Endothelial cell of umbilical vein (primary cell): Measurements from ENCODE around the gene CDK10. TPM values are rescaled to one million over a fixed set of nuclear protein-coding genes. Genes with fewer than 3 reads are reported as not detected.

Experiments
- BruUV-seq: library from RNA; stranded (reverse); fragments of 400-500 nt; replicated peaks from 2 replicates; lab custom pipeline; 2021; lab: Mats Ljungman, UMichigan
- CTCF ChIA-PET: fragments of 300-600, 350-600 bp; sonication (Branson Sonifier 250); formaldehyde crosslinking; loops from one replicate; lab custom pipeline; 2021; ENCODE audit warnings: antibody characterized with exemption, inconsistent platforms; lab: Charles Lee
- POLR2A ChIA-PET: fragments of 300-600, 350-600 bp; sonication (Branson Sonifier 250); formaldehyde crosslinking; loops from one replicate; lab custom pipeline; 2021; ENCODE audit warnings: antibody characterized with exemption, inconsistent platforms; lab: Charles Lee
- DNase-seq: peaks from one replicate; pipeline ENCODE4 v3.0.0-alpha.2; 2011; ENCODE audit warnings: low read depth, low spot score
- FAIRE-seq: peaks from 2 replicates; lab custom pipeline; 2011; peaks lifted over from hg19 to GRCh38; lab: Jason Lieb, UNC
- H2AFZ ChIP-seq: 2 replicates; pipeline ENCODE4 v1.6.0; 2012; ENCODE audit warnings: low read depth, low read length, control low read depth, inconsistent platforms
- H3K27ac ChIP-seq: 2 replicates; pipeline ENCODE4 v1.5.1; 2011; ENCODE audit warnings: low read depth, mild to moderate bottlenecking, control low read depth, low read length, moderate library complexity; ENCODE audit not compliant: insufficient read depth
- H3K27me3 ChIP-seq, 2 experiments: 2 replicates each; pipeline versions ENCODE4 v1.6.0 to v1.6.1; 2011; ENCODE audit warnings: low read length in 2 of 2, mixed read lengths in 1 of 2; ENCODE audit not compliant: control insufficient read depth in 2 of 2, insufficient read depth in 2 of 2
- H3K36me3 ChIP-seq, 2 experiments: 2 replicates in 1 of 2; 3 replicates in 1 of 2; pipeline ENCODE4 v1.5.1; 2011; ENCODE audit warnings: low read length in 2 of 2, mild to moderate bottlenecking in 1 of 2, moderate library complexity in 1 of 2; ENCODE audit not compliant: control insufficient read depth in 2 of 2, insufficient read depth in 2 of 2; ENCODE audit errors: extremely low read depth in 1 of 2
- H3K4me1 ChIP-seq: 3 replicates; pipeline ENCODE4 v1.5.1; 2011; ENCODE audit warnings: mild to moderate bottlenecking, low read length; ENCODE audit not compliant: control insufficient read depth, insufficient read depth; ENCODE audit errors: extremely low read depth
- H3K4me2 ChIP-seq: 2 replicates; pipeline ENCODE4 v1.6.1; 2011; ENCODE audit warnings: low read length, control low read depth, mixed read lengths; ENCODE audit not compliant: insufficient read depth
- H3K4me3 ChIP-seq, 3 experiments: fragments of 200-600 bp in 1 of 3; sonication (generic), shearing (Covaris generic) in 1 of 3; replicated peaks in 1 of 3; 2 replicates each; pipeline ENCODE4 v1.5.1; 2011 to 2016; ENCODE audit warnings: control low read depth in 3 of 3, low read length in 3 of 3, mild to moderate bottlenecking in 2 of 3, inconsistent platforms in 1 of 3, low read depth in 1 of 3, moderate library complexity in 1 of 3; ENCODE audit not compliant: insufficient read depth in 1 of 3
- H3K79me2 ChIP-seq: 2 replicates; pipeline ENCODE4 v1.6.0; 2012; ENCODE audit warnings: low read length, inconsistent platforms; ENCODE audit not compliant: control insufficient read depth, insufficient read depth
- H3K9ac ChIP-seq: replicated peaks from 2 replicates; pipeline ENCODE3; 2011; ENCODE audit warnings: low read length, control low read depth; ENCODE audit not compliant: insufficient read depth; ENCODE audit errors: extremely low read depth
- H3K9me1 ChIP-seq: replicated peaks from 3 replicates; pipeline ENCODE4 v1.6.0; 2011; ENCODE audit warnings: mild to moderate bottlenecking, low read length; ENCODE audit not compliant: control insufficient read depth, insufficient read depth; ENCODE audit errors: extremely low read depth
- H3K9me3 ChIP-seq: replicated peaks from 2 replicates; pipeline ENCODE4 v1.5.1; 2012; ENCODE audit warnings: low read length, inconsistent platforms; ENCODE audit not compliant: control insufficient read depth, insufficient read depth
- H4K20me1 ChIP-seq: replicated peaks from 2 replicates; pipeline ENCODE3; 2011; ENCODE audit warnings: mild to moderate bottlenecking, low read length; ENCODE audit not compliant: control insufficient read depth, insufficient read depth; ENCODE audit errors: extremely low read depth
- EZH2 ChIP-seq: IDR thresholded peaks from 2 replicates; pipeline ENCODE4 v1.6.1; 2012; ENCODE audit warnings: borderline replicate concordance, low read depth, mild to moderate bottlenecking, moderate library complexity, low read length, inconsistent platforms; ENCODE audit not compliant: severe bottlenecking
- FOS ChIP-seq: IDR thresholded peaks from 2 replicates; pipeline ENCODE4 v1.6.1; 2011; ENCODE audit warnings: mild to moderate bottlenecking, low read length, moderate library complexity, borderline replicate concordance; ENCODE audit not compliant: insufficient read depth
- GATA2 ChIP-seq: IDR thresholded peaks from 2 replicates; pipeline ENCODE4 v1.7.0; 2011; ENCODE audit warnings: low read depth, mild to moderate bottlenecking, moderate library complexity, mixed read lengths, low read length; ENCODE audit not compliant: insufficient read length, insufficient read depth
- JUN ChIP-seq: IDR thresholded peaks from 2 replicates; pipeline ENCODE4 v1.6.1; 2011; ENCODE audit warnings: borderline replicate concordance, low read depth; ENCODE audit not compliant: insufficient read length, insufficient read depth
- MYC ChIP-seq: IDR thresholded peaks from one replicate; pipeline ENCODE4 v1.6.1; 2011; ENCODE audit warnings: mild to moderate bottlenecking, low read depth, low read length
- POLR2A ChIP-seq: IDR thresholded peaks from 2 replicates; pipeline ENCODE4 v1.6.1; 2012; ENCODE audit warnings: low read depth, mild to moderate bottlenecking, control low read depth, low read length
- POLR2AphosphoS5 ChIP-seq: IDR thresholded peaks from 2 replicates; pipeline ENCODE4 v1.6.1; 2012; ENCODE audit warnings: low read depth, mild to moderate bottlenecking, control low read depth, low read length, moderate library complexity; ENCODE audit not compliant: insufficient read depth
- dilution Hi-C: fragments of 300-500 bp; cut with MboI; formaldehyde crosslinking; loops from one replicate; pipeline ENCODE4 v1.15.0; 2019; ENCODE audit warnings: low sequenced_read_pairs; ENCODE audit not compliant: extremely low pct_ligation_motif_present
- intact Hi-C: fragments of 100-400 bp; cut with micrococcal nuclease; formaldehyde crosslinking; loops from one replicate; pipeline ENCODE4 v1.10.0; 2022
- polyA plus RNA-seq, 4 experiments: library from polyadenylated mRNA; depleted of rRNA in 3 of 4; stranded (reverse) in 3 of 4; unstranded in 1 of 4; fragments of >200 nt; gene quantifications; 2 replicates each; pipeline versions ENCODE4 v1.2.1 to v1.2.3, GENCODE V29; 2011 to 2012; ENCODE audit warnings: missing spikeins in 1 of 4
- total RNA-seq: library from RNA; stranded (reverse); gene quantifications from 2 replicates; pipeline ENCODE4 v1.2.3, GENCODE V29; 2021
- TF ChIP-seq, protein P1 (sequence below), 2 donors: IDR thresholded peaks; 1 replicate in 1 of 2; 2 replicates in 1 of 2; pipeline ENCODE4 v1.5.1; 2011; ENCODE audit warnings: low read length in 2 of 2, mild to moderate bottlenecking in 2 of 2, moderate library complexity in 2 of 2, control low read depth in 1 of 2, inconsistent platforms in 1 of 2, low read depth in 1 of 2; ENCODE audit not compliant: insufficient read depth in 1 of 2; ENCODE audit errors: extremely low read depth in 1 of 2
- TF ChIP-seq, protein P2 (sequence below): IDR thresholded peaks from 2 replicates; pipeline ENCODE4 v1.6.1; 2011; ENCODE audit not compliant: insufficient read depth, insufficient read length

The CDK10 gene
- total and polyA plus RNA-seq, 2 donors (not counting 3 experiments of a cell fraction or from before 2014, with no cell fraction given) = 74.5 to 99.9 TPM

DNA sequence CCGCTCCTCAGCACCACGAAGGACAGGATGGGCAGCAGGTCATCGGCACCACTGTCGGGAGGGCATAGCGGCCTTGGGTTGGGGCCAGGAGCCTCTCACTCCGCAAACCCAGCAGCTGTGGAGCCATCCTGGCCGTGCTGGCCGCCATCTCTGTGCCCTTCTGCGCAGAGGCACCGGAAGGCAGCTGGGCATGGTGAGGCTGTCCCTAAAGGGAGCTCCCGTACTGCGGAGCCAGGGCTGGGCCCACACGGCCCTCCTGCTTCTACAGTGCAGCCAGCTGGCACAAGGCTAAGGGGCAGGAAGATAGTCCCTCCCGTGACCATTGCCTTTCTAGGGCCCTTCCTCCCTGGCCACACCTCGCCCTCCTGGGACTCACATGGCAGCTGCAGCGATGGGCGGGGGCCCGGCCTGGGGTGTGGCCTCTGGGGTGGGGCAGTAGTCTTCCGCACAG is 22.0 kb downstream of the CDK10 start:
- intact Hi-C loops (no loop called here), dilution Hi-C loops (no loop called here)
- peaks cover 9% of the 10 kb centered on the region for H3K4me1 ChIP-seq
- DNase-seq (no peak), FAIRE-seq (no peak)
- no peaks in the 10 kb centered on the region for H3K27me3 ChIP-seq
- no TSS peak for BruUV-seq
- H3K9me3 ChIP-seq = no peaks in the 10 kb centered on the region
- H3K4me3 ChIP-seq = no peak overlapping the region
- ChIA-PET POLR2A (interaction anchor here (0.5 kb wide), 1 partner anchor 20 kb away, joined by 3 read pairs; no protein-coding TSS in a partner anchor), CTCF (interaction anchor here (1.3 to 6.4 kb wide), 3 partner anchors 8 to 210 kb away, joined by 3 to 90 read pairs (median 13); partner anchors contain the start of gene MC1R)
- H2AFZ ChIP-seq = no peak overlapping the region
- H3K9ac ChIP-seq = no peak overlapping the region
- H4K20me1 ChIP-seq = no peaks in the 10 kb centered on the region
- H3K9me1 ChIP-seq = no peaks in the 10 kb centered on the region
- peaks cover 12% of the 10 kb centered on the region for H3K79me2 ChIP-seq
- TF ChIP-seq FOS (no peak), GATA2 (no peak), JUN (no peak)
- TF ChIP-seq, protein P1, sequence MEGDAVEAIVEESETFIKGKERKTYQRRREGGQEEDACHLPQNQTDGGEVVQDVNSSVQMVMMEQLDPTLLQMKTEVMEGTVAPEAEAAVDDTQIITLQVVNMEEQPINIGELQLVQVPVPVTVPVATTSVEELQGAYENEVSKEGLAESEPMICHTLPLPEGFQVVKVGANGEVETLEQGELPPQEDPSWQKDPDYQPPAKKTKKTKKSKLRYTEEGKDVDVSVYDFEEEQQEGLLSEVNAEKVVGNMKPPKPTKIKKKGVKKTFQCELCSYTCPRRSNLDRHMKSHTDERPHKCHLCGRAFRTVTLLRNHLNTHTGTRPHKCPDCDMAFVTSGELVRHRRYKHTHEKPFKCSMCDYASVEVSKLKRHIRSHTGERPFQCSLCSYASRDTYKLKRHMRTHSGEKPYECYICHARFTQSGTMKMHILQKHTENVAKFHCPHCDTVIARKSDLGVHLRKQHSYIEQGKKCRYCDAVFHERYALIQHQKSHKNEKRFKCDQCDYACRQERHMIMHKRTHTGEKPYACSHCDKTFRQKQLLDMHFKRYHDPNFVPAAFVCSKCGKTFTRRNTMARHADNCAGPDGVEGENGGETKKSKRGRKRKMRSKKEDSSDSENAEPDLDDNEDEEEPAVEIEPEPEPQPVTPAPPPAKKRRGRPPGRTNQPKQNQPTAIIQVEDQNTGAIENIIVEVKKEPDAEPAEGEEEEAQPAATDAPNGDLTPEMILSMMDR (IDR thresholded peaks at IDR 0.05; ENCODE audit: extremely low read depth in 1 of 2, insufficient read depth in 1 of 2, low read depth in 1 of 2, low read length in 2 of 2) = no peak
- H3K27ac ChIP-seq = no peak overlapping the region
- H3K36me3 ChIP-seq = no peaks in the 10 kb centered on the region
- no peak overlapping the region for H3K4me2 ChIP-seq

DNA sequence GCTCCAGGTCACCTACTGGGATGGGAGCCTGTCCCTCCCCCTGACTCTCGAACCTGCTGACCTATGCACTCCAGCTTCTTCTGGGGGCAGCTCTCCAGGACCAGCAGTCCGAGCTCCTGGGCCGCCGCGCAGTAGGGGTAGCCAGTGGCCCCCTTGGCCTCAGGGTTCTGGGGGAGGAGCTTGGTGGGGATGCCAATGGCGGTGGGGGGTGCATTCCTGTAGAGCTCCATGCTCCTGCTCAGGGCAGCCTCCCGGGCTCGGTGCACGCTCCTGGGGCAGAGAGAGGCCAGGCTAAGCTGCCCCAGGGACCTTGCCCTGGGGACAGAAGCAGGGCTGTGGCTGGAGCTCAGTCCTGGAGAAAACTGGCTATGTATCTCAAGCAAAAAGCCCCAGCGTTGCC is 22.7 kb downstream of the CDK10 start:
- no TSS peak for BruUV-seq
- Histone ChIP-seq H3K27me3 (no peaks in the 10 kb centered on the region), H3K4me2 (no peak overlapping the region), H2AFZ (no peak overlapping the region), H3K79me2 (peaks cover 12% of the 10 kb centered on the region), H3K9me1 (no peaks in the 10 kb centered on the region), H3K9ac (no peak overlapping the region), H4K20me1 (no peaks in the 10 kb centered on the region), H3K9me3 (no peaks in the 10 kb centered on the region), H3K27ac (no peak overlapping the region), H3K36me3 (no peaks in the 10 kb centered on the region), H3K4me3 (no peak overlapping the region), H3K4me1 (peaks cover 9% of the 10 kb centered on the region)
- dilution Hi-C loops = no loop called here
- intact Hi-C loops = no loop called here
- TF ChIP-seq FOS (no peak), EZH2 (no peak), MYC (no peak), GATA2 (no peak), POLR2A (no peak), JUN (no peak), POLR2AphosphoS5 (no peak)
- TF ChIP-seq, protein P1 (IDR thresholded peaks at IDR 0.05; ENCODE audit: extremely low read depth in 1 of 2, insufficient read depth in 1 of 2, low read depth in 1 of 2, low read length in 2 of 2) = no peak
- TF ChIP-seq, protein P2, sequence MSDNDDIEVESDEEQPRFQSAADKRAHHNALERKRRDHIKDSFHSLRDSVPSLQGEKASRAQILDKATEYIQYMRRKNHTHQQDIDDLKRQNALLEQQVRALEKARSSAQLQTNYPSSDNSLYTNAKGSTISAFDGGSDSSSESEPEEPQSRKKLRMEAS = no peak
- CTCF ChIA-PET = interaction anchor here (1.1 to 2.6 kb wide), 3 partner anchors 9 to 210 kb away, joined by 3 to 13 read pairs (median 3); partner anchors contain the start of genes MC1R and TCF25
- no peak for DNase-seq
- POLR2A ChIA-PET = no interaction called here
- FAIRE-seq = no peak
